ENCODE measurements around the gene CENPT.

The CENPT gene

DNA sequence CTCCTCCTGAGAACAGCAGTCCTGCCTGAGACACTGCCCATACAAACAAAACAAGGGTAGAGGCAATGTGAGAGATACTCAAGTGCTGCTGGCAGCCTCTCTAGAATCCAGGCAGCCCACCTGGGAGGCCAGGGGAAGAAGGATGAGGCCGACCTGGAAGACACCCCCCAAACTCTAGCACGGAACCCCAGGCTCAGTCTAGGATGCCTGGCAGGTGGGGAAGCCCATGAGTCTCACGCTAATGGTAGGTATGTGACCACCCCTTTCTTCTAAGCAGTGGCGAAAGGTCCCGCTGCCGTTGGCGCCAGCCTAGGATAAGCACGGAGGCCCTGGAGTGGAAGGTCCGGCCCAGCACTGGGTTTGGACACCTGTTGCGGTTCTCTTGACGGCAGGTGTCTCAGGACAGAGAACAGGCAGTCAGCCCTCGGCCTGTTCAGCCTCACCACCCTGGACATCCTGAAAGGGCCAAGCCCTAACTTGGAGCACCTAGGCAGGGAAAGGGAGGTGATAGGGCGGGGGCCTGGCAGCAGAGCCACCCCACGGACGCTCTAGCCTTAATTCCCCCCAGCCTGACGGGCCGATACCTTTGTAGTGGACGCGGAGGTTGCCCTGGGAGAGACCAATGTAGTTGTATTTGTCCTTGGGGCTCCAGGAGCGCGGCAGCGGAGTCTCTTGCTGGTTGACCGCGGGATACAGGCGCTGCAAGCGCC, 41.6 kb downstream of the CENPT start:
- DNase-seq, result no peak

DNA sequence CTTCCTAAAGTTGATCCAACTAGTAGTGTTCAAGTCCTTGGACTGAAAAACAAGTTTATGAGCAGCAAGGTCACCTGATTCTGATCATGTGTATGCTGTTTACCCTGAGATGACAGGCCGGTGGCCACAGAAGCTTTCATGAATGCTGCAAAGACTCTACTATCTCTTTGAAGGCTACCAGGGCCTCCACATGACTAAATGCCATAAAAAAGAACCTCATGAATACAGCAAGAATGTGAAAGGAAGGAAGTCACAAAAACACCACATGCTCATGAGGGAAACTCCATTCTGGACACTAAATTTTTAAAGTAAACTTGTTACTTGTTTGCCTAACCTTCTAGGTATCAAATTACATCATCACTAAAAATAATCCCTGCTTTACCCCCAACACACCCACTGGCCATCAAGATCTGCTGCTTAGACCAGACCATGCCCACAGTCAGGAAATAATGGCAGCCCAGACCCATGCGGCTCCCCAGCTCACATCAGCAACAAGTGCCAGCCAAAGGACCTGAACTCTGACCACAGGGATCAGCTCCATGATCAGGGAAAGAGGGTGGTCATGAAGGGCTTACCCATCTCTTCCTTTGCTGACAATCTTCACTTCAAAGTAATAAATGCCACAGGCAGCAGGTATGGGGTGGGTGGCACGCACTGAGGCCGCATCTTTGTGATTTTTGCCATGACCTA, 42.5 kb downstream of the CENPT start:
- no peak for DNase-seq

DNA sequence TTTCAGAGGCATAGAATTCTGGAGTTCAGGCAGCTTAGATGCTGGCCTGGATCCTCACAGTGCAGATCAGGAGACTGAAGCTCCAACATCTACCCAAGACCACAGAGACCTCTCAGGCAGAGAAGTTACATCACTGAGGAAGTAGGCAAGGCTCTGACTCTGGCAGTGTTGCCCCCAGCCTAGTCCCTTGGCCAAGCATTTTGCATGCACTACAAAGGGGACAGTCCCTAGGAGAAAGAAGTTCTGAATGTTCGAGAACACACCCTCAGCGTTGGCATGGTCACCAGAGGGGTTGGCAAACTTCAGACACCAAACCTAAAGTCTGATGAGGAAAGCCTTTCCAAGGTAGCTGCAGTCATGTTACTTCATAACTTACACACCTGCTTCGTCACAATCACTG, 43.6 kb downstream of the CENPT start:
- no peak for DNase-seq

DNA sequence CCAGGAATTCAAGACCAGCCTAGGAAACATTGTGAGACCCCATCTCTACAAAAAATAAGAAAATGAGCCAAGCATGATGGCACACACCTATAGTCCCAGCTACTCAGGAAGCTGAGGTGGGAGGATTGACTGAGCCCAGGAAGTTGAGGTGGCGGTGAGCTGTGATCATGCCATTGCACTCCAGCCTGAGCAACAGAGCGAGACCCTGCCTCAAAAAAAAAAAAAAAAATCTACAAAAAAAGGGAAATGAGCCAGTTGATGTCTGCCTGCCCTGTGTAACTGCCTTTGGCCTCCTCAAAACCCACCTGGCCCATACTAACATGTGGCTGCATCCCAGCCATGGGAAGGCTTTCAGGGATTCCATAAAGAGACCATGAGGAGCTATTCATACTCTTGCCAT, 45.6 kb downstream of the CENPT start:
- no peak for DNase-seq

DNA sequence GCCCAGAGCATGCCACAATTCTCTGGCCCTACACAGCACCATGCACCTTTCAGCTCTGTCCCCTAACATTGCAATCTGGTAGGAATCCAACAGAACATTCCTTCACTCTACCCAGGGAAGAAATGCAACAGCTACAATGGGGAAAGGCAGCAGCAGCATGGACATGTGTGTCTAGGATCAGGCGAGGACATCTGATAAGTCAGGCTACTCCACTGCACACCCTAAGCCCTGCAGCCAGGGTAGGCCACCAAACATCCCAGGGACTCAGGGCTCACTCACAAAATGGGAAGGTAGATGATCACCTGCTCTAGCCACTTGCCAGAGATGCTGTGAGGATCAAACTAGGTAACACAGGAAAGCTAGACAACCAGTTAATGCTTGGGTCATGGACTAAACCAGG, 46.3 kb downstream of the CENPT start:
- DNase-seq, result no peak

DNA sequence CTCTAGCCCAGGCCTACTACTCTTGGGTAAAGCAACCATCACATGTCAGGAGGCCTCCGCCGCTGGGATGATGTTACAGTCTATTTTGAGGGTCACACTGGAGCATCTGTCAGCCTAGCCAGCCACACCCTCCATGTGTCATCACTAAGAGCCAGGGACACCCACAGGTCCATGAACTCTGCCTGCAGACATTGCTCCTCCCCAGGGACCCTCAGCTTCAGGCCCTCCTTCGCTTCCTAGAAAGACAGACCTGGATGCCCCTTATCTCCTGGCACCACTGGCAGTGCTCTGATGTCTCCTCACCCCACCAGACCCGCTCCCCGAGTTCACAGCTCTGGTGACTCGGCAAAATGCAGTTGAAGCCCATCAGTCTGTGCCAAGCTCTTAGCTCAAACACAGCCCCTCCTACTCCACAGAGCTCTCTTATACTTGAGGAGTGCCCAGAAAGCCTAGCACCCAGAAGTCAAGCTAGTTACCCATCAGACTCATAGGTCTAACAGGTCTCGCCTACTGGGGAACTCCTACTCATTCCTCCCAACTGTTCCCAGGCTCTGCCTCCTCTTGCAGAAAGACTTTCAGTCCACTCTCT, 47.1 kb downstream of the CENPT start:
- no peak for DNase-seq

DNA sequence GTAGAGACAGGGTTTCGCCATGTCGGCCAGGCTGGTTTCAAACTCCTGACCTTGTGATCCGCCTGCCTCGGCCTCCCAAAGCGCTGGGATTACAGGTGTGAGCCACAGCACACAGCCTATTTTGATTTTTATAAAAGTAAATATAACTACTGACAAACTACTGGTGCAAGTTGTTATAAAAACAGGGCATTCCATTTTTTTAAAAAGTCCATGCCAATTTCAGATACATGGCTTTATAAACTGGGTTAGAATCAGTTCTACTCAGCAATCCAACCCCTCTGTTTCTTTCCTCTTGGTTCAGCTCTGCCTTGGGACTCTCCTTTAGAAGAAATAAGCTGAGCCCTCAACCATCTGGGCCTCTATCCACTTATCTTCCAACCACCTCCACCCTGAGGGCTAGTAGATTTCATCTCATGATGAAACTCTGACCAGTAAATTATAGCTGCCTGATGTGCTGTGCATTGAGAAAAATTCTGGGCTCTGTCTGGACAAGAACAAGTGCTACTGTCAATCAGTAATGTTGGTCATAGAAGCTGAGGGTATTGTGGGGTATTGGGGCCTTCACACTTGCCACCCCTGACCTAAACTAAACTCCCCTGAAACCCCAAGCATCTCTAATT, 51.3 kb downstream of the CENPT start:
- no peak for DNase-seq

DNA sequence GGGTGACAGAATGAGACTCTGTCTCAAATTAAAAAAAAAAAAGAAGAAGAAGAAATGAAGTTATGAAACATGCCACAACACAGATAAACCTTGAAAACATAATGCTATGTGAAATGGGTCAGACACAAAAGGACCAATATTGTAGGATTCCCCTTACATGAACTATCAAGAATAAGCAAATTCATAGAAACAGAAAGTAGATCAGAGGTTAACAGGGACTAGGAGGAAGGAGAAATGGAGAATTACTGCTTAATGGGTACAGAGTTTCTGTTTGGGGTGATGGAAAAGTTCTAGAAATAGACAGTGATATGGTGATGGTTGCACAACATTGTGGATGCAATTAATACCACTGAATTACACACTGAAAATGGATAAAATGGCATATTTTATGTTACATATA, 57.4 kb downstream of the CENPT start:
- DNase-seq, result no peak

DNA sequence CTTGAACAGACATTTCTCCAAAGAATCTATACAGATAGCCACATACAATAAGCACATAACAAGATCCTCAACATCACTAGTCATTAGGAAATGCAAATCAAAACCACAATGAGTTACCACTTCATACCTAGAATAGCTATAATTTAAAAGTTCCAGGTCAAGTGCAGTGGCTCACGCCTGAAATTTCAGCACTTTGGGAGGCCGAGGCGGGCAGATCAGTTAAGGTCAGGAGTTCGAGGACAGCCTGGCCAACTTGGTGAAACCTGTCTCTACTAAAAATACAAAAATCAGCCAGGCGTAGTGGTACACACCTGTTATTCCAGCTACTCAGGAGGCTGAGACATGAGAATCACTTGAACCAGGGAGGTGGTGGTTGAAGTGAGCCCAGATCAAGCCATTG, 61.0 kb downstream of the CENPT start:
- DNase-seq, result no peak

DNA sequence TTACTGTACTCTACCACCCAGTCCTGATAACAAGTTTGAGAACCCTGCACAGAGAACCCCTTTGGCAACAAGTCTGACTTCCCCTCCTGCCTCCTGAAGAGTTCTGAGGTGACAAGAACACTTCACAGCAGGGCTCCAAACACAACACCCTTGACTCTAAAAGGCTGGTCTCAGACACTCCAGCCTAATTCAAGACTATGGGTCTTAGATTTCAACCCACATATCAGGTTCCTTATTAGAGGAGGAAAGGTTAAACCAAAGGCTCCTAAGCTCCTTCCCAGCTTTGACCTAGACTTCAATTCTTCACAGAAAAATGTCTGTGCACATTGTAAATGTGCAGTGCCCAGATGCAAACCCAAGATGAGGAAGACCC, 64.2 kb downstream of the CENPT start:
- no peak for DNase-seq

DNA sequence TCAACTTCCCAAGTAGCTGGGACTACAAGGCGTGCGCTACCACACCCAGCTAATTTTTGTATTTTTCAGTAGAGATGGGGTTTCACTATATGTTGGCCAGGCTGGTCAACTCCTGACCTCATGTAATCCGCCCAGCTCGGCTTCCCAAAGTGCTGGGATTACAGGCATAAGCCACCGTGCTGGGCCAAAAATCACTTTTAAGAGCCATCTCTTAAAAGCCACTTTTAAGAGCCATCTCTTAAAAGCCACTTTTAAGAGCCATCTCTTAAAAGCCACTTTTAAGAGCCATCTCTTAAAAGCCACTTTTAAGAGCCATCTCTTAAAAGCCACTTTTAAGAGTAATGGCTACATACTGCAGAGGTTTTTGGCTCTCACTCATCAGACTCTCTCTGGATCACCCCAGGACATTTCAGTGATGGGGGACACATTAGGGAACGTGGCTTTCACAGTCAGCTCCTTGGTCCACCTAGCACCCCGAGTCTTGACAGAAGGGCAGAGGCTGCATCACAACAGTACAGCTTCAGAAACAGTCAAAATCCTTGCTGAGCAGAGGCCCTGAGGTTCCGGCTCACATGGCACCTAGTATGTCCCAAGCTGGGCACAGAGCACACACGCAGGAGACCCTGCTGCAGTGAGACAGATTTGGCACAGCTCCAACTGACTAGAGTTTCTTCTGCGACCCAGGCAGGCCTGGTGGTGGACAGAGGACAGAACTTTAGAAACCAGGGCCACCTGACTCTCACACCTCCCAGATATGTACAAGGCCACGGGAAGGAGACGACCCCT, 64.7 kb downstream of the CENPT start:
- DNase-seq, result no peak

DNA sequence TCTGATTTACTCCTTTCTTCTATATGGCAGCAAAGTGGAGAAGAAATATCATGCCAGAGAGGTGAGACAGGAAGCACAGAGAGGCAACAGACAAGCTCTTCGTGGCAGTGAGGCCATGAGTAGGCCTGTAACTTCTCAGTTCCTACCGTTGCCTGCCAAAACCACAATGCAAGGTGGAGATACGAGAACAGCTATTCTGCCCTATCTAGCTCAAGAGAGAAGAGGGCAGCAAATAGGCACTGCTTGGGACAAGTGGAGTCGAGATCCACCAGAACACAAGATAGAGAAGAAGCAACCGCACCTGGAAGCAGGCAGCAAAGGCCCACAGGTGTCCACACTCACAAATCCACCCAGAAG, 66.0 kb downstream of the CENPT start:
- DNase-seq, result no peak

DNA sequence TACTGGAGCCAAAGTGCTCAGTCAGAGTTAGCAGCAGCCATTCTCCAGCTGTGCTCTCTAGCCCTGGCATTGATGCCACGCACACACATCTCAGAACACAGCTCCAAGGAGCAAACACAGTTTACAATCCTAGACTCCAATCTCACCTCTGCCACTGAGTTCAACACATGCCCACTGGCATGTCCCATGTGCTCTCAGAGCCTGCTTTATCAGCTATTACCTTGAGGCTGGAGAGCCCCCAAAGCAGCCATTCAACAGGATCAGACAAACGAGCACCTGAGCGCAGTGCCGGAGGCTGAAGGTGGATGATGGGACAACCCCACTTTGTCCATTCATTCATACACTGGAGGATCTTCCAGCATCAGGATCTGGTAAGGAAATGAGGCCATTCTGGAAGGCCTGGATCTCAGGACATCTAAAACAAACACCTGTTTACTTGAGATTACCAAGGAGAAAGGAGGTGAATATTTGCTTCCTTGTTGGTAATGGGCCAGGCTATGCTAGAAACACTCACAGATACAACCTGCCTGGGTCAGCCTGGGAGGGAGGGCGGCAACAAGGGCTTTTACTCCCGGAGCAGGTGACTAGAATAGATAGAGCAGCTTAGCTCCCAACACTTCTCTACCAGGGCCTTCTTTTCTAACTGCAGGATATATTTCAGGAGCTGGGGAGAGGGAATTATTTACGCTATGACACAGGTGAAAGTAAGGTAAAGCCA, 66.5 kb downstream of the CENPT start:
- DNase-seq, result no peak

DNA sequence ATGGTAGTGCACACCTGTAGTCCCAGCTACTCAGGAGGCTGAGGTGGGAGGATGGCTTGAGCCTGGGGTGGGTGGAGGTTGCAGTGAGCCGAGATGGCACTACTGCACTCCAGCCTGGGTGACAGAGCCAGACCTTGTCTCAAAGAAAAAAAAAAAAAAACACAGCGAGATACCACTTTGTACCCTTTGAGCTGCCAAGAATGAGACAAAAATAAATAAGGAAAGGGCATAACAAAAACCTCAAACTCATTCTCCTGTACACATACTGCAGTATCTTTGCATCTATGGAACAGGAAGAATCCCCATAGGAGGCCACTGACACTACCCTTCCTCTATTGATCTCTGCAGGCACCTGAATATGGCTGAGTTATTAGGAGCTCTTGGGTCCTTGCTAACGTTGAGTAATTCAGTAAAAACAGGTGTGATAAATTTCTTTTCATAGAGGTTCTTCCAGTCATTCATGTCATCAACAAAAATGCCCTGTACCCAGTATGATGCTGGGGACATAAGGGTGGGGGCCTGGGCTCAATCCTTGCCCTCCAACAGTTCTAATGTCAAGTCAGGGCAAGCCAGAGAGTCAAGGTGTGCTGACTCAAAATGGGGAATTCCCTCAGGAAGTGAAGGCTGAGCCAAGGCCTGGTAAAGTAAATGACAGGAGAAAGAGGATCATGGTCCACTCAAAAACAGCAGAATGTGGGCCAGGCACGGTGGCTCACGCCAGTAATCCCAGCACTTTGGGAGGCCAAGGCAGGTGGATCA, 68.1 kb downstream of the CENPT start:
- no peak for DNase-seq
